Skin epidermis (tissue), 12 donors: ENCODE data around the gene PSMD5.
A peak's percentile ranks its signal among the peaks of the same experiment; 100 is the strongest.

Source experiments
- H3K27ac ChIP-seq, 21 experiments: fragments of 200-600 bp; sonication (generic) in 11 of 21; one replicate each; pipeline ENCODE4 v1.5.0; 2020; ENCODE audit warnings: mild to moderate bottlenecking in 3 of 21, inconsistent platforms in 2 of 21, moderate library complexity in 2 of 21
- H3K4me3 ChIP-seq, 7 experiments: fragments of 200-600 bp; sonication (generic) in 2 of 7; one replicate each; pipeline ENCODE4 v1.5.0; 2020; ENCODE audit warnings: inconsistent platforms in 2 of 7, mild to moderate bottlenecking in 2 of 7, moderate library complexity in 1 of 7

PSMD5 gene

DNA sequence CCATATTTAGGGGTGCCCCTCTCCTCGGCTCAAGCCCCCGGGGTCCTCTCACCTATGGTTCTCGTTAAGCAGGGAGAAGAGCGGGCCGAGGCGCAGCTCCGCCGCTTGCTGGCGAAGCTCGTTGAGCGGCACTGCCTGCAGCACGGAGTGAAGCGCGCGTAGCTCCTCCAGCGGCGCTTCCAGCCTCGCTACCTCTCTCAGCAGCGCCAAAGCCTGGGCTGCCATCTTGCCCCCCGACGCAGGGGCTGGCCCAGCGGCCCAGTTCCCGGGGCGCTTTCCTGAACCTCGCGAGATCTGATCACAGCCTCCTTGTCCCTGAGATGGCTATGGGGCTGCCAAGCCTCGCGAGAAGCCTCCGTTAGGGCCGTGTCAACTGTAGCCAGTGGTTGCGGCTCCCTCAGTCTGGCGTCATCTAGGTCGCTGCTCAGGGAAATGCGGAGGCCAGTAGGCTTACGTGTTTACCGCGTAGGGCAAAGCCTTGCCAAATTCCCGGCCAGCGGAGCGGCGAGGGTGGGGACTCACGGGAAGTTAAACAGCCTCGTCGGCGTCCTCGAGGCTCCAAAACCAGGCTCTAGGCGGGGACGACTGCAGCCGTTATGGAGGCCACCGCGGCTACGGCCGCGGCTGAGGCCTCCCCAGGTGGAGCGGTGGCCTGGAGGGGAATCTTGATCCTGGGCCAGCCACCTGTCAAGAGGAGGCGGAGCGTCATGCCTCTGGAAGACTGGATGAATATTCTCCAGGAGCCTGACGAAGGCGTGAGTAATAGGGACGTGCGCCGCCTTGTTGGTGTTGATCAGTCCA lies at the start of gene PSMD5:
TSS of gene PSMD5 (minus strand) at position 238 of the 801 bp plus-strand sequence. CDS start at position 225, 13 bp downstream.
- peak within 1 kb of the TSS; percentile 66 to 97 (median 95) for H3K27ac ChIP-seq
- H3K4me3 ChIP-seq, result peak within 1 kb of the TSS; percentile 52 to 80 (median 63)

GRCh38 chr9:120891884-120892747 lies 49.4 kb upstream of the PSMD5 start:
- peak overlapping the region in 14 of 21 experiments; percentile 3 to 92 (median 58) for H3K27ac ChIP-seq

DNA sequence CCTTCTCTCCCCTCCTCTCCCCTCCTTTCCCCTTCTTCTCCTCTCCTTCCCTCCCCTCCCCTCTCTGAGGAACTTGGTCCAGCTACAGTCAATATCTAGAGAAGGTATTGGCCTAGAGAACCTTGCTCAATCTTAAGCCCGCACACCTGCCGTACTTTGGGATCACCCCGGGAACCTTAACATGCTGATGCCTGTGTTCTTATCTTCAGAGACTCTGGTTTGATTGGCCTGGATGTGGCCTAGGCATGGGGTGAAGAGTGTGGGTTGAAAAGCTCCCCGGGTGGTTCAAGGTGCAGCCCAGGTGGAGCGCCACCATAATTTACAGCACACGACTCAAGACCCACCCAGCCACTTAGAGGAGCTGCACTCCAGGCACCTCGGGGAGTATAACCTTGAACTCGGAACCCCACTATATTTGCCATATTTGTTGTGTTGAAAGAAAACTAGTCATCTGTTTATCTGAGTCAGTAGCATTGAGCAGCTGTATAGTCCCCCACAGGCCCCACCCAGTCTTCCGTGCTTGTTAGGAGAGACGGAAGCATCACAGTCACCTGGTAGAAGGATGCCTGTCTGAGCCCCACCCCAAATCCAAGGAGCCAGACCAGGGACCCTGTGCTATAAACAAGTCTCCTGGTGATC lies 48.6 kb upstream of the PSMD5 start:
- H3K27ac ChIP-seq, result peak overlapping the region in 18 of 21 experiments; percentile 3 to 92 (median 62)
- no peak overlapping the region for H3K4me3 ChIP-seq

More at GRCh38 chr9:120891884-120892747, 49.4 kb upstream of the PSMD5 start:
- H3K4me3 ChIP-seq, result no peak overlapping the region

DNA sequence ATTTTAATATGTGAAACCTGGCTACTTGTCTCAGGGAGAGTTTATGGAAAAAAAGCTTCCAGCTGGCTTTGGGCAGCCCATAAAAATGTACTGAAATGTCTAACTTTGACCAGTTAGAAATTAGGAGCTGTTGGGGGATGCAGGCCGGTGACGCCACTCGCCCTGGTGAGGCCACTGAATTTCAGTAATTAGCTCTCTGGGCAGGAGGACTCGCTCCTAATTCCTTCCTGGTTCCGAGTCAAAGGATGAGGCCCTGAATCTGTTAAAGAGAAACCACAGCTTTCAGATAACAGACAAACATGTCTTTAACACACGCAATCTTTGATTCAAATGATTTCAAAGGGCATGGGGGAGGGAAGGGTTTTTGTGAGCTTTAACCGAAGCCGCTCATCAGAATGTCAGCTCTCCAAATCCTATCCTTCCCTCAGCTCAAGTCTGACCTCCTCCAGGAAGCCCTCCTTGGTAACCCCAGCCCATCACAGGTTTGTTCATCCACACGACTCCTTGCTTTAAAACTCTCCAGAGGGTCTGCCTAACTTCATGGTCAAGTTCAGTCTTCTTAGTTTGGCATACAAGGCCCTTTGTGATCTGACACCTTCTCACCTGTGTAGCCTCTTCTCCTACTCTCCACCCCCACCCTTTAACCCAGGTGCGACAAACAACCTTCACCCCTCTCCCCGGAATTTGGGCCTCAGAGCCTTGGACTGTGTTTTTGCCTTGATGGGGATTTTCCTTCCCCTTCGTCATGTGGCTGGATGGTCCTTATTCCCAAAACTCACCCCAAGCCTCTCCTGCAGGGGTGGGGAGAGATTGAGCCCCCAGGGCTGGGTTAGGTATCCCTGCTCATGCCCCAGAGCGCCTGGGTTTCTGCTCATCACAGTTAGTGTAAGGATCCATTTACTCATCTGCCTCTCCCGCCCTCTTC lies 47.9 kb upstream of the PSMD5 start:
- peak overlapping the region in 18 of 21 experiments; percentile 9 to 92 (median 64) for H3K27ac ChIP-seq
- H3K4me3 ChIP-seq, result no peak overlapping the region

DNA sequence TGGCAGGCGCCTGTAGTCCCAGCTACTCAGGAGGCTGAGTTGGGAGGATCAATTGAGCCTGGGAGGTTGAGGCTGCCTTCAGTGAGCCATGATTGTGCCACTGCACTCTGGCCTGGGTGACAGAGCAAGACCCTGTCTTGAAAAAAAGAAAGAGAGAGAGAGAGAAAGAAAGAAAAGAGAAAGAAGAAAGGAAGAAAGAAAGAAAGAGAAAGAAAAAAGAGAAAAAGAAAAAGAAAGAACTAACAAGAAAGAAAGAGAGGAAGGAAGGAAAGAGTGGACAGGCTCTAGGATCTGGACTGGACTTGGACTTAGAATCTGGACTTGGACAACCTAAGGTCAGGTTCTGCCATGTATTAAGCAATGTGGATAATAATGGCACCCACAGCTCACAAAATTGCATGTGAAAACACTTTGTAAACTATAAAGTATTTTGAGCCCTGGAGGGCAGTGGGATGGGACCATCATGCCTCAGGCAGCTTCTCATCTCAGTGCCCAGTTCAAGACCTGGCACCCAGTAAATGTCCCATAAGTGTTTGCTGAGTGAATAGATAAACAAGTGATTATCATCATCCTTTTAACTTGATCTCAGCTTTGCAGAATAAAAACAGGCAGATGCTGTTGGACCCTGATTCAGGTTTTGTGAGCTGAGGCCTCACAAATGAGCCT lies 47.0 kb upstream of the PSMD5 start:
- H3K27ac ChIP-seq, result peak overlapping the region in 14 of 21 experiments; percentile 35 to 92 (median 76)
- H3K4me3 ChIP-seq, result no peak overlapping the region

GRCh38 chr9:120888626-120889025 lies 45.9 kb upstream of the PSMD5 start:
- Histone ChIP-seq H3K27ac (peak overlapping the region in 5 of 21 experiments; percentile 6 to 92 (median 76)), H3K4me3 (no peak overlapping the region)

GRCh38 chr9:120886490-120886967 lies 43.8 kb upstream of the PSMD5 start:
- H3K4me3 ChIP-seq, result no peak overlapping the region
- peak overlapping the region in 1 of 21 experiments; percentile 31 for H3K27ac ChIP-seq

- Histone ChIP-seq H3K27ac (peak overlapping the region in 2 of 21 experiments; percentile 20 to 31), H3K4me3 (no peak overlapping the region)
Observed at GRCh38 chr9:120885958-120886357, 43.2 kb upstream of the PSMD5 start.

- H3K4me3 ChIP-seq, result no peak overlapping the region
- H3K27ac ChIP-seq, result peak overlapping the region in 2 of 21 experiments; percentile 20 to 31
Observed at GRCh38 chr9:120885457-120885856, 42.7 kb upstream of the PSMD5 start.

DNA sequence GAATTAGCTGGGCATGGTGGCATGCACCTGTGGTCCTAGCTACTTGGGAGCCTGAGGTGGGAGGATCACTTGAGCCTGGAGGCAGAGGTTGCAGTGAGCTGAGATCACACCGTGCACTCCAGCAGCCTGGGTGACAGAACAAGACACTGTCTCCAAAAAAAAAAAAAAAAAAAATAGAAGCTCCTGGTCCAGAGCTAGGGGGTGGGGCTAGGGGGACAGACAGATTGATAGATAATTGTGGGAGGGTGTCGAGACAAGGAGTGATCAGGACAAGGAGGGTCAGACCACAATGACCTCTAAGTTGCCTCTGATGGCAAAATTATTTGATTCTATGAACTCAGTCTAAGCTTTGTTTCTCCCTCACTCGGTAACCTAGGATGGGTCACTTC lies 40.9 kb upstream of the PSMD5 start:
- Histone ChIP-seq H3K27ac (no peak overlapping the region), H3K4me3 (no peak overlapping the region)

DNA sequence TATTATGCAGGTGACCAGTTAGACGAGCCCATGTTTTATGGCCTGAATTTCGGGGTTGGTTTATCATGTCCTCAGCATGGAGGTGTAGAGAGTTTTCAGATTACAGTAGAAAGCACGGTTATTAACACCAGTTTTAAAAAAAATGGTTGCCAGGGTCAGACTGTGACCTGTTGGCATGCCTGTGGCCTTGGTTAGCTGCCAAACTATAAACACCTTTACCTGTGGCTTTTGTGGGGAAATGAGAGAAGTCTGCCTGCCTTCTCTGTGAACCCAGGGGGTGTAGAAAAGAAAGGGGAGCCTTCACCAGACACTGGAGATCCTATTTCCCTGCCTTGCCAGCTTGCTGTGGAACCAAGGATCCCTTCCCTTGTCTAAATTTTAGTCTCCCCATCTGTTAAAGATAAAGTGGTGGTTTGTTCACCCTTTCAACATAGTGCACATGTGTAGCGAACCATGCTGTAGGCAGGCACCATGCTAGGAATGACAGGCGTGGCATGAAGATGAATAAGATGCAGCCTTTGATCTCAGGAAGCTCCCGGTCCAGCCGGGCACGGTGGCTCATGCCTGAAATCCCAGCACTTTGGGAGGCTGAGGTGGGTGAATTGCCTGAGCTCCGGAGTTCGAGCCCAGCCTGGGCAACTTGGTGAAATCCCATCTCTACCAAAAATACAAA lies 40.3 kb upstream of the PSMD5 start:
- Histone ChIP-seq H3K27ac (no peak overlapping the region), H3K4me3 (no peak overlapping the region)

DNA sequence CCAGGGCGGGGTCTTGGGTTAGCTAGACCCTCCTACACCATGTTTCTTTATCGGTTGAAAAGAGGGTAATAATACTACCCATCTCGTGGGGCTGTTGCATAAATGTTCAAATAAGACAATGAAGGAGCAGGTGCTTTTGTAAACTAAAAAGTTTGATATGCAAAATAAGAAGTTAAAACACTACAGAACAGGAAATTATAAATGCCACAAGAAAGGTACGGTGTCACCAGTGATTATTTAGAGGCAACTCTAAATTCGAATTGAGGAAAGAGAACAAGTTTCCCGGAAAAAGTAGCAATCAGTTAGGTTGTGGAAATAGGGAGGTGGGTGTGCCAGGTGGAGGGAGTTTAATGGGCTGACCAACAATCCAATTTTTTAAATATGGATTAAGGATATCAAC lies 36.7 kb upstream of the PSMD5 start:
- H3K27ac ChIP-seq, result peak overlapping the region in 3 of 21 experiments; percentile 47 to 99 (median 95)
- no peak overlapping the region for H3K4me3 ChIP-seq

DNA sequence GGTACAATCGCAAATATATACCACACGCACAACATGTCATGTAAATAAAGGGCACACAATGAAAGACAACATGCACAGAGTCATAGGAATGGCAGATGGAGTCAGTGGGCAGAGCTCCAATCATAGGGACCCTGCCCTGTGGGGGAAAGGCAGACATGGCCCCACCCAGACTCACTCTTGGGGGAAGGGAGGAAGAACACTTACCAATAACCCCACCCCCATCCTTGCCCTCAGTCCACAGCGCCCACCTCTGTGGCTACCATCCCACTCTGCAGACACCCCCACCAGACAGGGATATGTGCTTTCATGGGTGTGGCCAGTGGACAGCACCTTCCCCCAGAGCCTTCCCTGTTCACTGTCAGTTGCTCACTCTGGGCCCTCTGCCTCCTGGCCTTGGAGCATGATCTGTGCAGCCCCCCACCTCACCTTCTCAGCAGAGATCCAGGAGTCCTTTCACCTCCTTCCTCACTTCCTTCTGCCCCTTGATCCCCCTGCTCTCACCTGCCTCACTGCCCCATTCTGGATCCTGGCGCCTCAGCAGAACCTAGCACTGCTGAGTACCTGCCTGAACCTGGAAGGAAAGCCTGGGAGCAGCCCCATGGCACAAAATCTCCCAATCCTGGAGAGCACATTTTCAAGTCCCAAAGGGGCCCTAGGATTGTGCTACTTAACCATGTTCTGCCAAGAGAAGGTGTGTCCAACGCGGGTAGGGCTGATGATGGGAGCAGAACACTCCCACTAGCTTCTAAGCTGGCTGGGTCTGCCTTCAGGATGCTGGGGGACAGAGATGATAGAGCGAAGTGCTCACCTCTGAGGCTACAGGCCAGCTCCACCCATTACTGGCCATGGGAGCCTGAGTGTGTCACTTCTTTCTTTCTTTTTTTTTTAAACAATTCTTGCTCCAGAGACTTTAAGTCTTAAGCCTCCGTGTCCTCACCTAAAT lies 35.7 kb upstream of the PSMD5 start:
- Histone ChIP-seq H3K27ac (peak overlapping the region in 14 of 21 experiments; percentile 61 to 99 (median 92)), H3K4me3 (peak overlapping the region in 3 of 7 experiments; percentile 57 to 74 (median 73))

- H3K4me3 ChIP-seq, result peak overlapping the region; percentile 52 to 77 (median 74)
- peak overlapping the region; percentile 61 to 99 (median 92) for H3K27ac ChIP-seq
Observed at GRCh38 chr9:120877276-120878034, 34.7 kb upstream of the PSMD5 start.

DNA sequence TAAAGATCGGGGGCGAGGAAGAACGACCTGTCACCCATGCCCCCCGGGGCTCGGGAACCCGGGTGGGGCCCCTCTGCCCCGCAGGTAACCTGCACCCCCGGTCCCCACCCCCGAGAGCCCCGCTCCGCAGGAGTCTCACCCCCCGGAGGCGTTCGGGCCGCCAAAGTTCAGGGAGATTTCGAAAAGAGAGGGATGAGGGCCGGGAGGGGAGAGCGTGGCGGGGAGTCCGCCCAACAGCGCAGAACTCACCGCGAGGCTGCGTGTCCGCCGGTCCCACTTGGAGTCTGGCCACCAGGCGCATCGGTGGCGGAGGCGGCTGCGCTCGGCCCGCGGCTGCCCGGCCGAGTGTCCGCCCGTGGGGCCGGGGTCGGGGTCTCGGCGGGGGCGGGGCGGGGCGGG lies 34.1 kb upstream of the PSMD5 start, which contains the start of gene PHF19:
TSS of gene PHF19 (minus strand) at position 347 of the 399 bp plus-strand sequence. CDS start 2,447 bp downstream, outside the sequence.
- Histone ChIP-seq H3K4me3 (peak within 1 kb of the TSS; percentile 52 to 77 (median 74)), H3K27ac (peak within 1 kb of the TSS; percentile 68 to 99 (median 92))
